Measurements from ENCODE around the gene CLK2.
A peak's percentile ranks its signal among the peaks of the same experiment; 100 is the strongest.

Gene CLK2

DNA sequence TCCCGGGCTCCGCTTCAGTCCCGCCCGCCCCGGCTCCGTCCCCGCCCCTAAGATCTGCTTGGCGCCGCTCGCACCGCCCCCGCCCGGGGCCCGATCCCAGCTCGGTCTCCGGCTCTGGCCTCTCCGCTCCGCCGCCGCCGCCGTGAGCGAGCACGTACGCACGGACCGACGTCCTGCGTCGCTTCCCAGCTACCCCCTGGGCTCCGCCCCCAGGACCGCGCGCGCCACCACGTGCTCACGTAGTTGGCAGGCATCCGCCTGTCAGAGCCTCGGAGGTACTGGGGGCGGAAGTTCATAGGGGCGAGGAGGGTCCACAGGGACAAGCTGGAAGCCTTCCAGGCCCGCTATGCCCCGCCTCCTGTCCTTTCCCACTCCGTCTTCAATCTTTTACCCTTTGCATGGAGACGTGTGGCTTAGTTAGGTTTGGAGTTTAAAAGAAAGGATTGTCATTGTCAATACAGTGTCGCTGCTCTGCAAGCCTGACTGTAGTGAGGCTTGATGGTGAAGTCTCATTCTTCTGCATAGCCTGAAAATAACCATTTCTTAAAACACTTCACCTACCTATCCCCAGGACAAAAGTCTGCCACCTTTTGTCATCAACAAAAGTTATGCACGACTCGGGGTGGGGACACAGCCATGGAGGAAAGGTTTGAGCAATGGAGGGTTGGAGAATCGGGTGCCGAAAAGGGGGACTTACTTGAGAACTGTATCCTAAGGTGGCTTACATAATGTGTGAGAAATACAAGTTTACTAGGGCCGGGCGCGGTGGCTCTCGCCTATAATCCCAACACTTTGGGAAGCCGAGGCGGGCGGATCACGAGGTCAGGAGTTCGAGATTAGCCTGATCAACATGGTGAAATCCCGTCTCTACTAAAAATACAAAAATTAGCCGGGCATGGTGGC, at the start of gene CLK2:
Gene CLK2 (minus strand): TSS at position 162 of the 903 bp plus-strand sequence. CDS start 2,527 bp downstream, outside the sequence.
- peak; percentile 89 for DNase-seq (ENCODE audit: low read depth)

- DNase-seq (ENCODE audit: low read depth), result peak; percentile 40
Measured at GRCh38 chr1:155322571-155322952, 49.3 kb upstream of the CLK2 start.

DNA sequence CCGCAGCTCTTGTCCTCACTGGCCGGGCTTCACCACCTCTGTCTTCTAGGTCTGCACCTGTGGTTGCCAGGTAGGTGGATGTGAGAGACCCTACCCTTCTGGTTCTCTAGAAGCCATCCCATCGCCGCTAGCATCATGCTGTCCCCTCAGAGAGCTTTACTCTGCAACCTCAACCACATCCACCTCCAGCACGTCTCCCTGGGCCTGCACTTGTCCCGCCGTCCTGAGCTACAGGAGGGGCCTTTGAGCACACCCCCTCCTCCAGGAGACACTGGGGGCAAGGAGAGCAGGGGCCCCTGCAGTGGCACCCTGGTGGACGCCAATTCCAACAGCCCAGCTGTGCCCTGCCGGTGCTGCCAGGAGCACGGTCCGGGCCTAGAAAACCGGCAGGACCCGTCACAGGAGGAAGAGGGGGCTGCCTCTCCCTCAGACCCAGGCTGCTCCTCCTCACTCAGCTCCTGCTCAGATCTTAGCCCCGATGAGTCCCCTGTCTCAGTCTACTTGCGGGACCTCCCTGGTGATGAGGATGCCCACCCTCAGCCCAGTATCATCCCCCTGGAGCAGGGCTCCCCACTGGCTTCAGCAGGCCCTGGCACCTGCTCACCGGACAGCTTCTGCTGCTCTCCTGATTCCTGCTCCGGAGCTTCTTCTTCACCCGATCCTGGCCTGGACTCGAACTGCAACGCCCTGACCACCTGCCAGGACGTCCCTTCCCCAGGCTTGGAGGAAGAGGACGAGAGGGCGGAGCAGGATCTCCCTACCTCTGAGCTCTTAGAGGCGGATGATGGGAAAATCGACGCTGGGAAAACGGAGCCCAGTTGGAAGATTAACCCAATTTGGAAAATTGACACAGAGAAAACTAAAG, 48.6 kb upstream of the CLK2 start:
- DNase-seq (ENCODE audit: low read depth), result no peak

GRCh38 chr1:155320661-155321617, 47.6 kb upstream of the CLK2 start, which contains the start of gene RUSC1:
Gene RUSC1 (plus strand): TSS chr1:155320894. CDS start chr1:155321774, 880 bp downstream.
- peak; percentile 46 for DNase-seq (ENCODE audit: low read depth)

DNA sequence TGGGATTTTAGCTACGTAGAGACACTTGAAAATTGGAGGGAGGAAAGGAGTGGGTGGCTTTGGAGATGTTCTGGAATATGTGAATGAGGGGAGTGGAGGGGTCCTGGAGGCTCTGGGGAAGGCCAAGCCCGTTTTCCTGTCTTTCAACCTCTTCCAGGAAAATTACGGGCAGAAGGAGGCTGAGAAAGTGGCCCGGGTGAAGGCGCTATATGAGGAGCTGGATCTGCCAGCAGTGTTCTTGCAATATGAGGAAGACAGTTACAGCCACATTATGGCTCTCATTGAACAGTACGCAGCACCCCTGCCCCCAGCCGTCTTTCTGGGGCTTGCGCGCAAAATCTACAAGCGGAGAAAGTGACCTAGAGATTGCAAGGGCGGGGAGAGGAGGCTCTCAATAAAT, 46.9 kb upstream of the CLK2 start:
- no peak for DNase-seq (ENCODE audit: low read depth)

DNA sequence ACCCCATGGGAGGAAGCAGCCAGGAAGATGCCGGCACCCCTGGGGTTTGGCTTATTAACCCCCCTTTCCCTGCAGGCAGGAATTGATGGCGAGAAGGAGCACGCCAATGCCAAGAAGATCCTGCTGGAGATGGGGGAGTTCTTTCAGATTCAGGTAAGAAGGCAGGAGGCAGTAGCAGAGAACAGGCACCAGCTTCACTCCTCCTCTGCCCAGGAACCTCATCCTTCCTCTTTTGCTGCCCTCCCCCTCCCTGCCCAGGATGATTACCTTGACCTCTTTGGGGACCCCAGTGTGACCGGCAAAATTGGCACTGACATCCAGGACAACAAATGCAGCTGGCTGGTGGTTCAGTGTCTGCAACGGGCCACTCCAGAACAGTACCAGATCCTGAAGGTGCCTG, 46.2 kb upstream of the CLK2 start:
- DNase-seq (ENCODE audit: low read depth), result no peak

DNA sequence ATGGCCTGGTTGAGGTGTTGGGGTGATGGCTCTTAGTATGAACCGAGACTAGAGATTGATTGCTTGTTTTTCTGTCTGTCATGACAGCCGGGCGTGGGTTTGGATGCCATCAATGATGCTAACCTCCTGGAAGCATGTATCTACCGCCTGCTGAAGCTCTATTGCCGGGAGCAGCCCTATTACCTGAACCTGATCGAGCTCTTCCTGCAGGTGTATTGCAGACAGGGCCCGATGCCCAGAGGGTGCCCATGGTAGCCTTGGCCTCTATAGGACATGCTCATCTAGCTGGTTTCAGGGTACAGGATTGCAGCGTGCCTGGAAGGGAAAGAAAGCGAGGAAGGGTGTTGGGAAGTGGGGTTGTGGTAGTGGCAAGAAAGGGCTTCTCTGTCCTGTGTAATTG, 44.8 kb upstream of the CLK2 start:
- DNase-seq (ENCODE audit: low read depth), result no peak

GRCh38 chr1:155316922-155317321, 43.6 kb upstream of the CLK2 start:
- DNase-seq (ENCODE audit: low read depth), result no peak

DNA sequence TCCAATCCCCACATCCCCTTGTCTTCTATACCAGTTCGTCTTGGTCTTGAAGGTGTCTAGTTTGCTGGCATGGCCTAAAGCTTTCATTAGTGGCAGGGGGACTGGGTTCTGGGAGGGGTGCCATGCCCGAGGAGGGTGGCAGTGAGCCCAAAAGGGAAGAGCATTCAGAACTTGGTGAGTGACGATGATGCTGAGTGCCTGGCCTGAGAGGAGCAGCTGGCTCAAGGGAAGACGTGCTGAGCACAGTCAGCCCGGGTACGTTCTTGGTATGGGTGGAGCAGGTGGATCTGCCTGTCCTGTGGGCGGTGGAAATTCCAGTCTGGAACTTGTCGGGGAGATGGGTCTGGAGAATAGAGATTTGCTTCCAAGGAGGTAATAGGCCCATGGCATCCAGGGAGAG, 40.0 kb upstream of the CLK2 start:
- no peak for DNase-seq (ENCODE audit: low read depth)

GRCh38 chr1:155309423-155310021, 36.2 kb upstream of the CLK2 start:
- DNase-seq (ENCODE audit: low read depth), result no peak

GRCh38 chr1:155308493-155309422, 35.5 kb upstream of the CLK2 start, which contains the start of gene FDPS:
Gene FDPS (plus strand): TSS chr1:155308866. CDS start chr1:155309790, 924 bp downstream.
- DNase-seq (ENCODE audit: low read depth), result peak; percentile 99

- peak; percentile 72 for DNase-seq (ENCODE audit: low read depth)
Measured at GRCh38 chr1:155307247-155307740, 34.0 kb upstream of the CLK2 start.

- DNase-seq (ENCODE audit: low read depth), result no peak
Measured at GRCh38 chr1:155305881-155306391, 32.6 kb upstream of the CLK2 start.

DNA sequence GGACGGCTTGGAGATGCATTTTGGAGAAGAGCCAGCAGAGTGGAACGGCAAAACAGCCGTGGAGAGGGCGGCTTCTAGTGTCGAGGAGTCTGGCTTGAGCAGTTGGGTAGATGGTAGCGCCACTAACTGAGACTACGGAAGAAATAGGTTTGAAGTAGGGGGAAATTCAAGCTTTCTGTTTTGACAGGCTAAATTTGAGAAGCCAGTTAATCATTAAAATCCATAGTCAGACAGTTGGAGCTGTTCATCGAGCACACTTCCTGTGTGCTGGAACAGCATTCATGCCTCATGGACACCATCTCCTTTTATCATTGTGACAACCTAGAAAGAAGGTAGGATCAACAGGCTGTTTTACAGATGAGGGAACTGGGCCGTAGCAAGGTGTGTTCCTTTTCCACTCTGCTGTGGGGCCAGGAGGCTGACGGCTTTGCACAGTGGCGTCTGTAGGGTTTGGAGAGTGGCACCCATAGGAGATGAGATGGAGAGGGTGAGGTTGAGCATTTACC, 31.3 kb upstream of the CLK2 start:
- no peak for DNase-seq (ENCODE audit: low read depth)

DNA sequence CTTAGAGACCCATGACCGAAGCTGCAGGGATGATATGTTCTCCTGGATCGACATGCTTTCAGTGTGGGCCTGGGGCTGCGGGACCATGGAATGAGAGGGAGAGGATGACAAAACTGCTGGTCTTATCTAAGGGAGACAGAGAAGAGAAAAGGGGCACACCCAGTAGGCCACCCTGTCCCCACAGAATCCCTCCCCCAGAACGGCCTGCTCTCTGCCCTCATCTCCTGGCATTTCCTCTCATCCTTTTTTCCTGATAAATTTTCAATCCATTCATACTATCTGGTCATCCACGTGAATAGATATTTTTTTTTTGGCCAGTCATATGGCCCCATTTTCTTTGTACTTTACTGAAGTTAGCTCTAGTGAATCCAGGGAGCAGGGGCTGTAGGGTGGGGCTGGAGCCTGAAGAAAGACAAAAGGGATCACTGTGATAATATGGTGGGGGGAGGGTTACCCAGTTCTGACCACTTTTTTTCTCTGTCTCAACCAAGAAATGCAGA, 28.1 kb upstream of the CLK2 start, which contains the start of gene PKLR:
Gene PKLR (minus strand): TSS at position 97 of the 500 bp plus-strand sequence. CDS start 43 bp downstream, at position 54.
- no peak for DNase-seq (ENCODE audit: low read depth)

- no peak for DNase-seq (ENCODE audit: low read depth)
Measured at GRCh38 chr1:155300553-155301329, 27.4 kb upstream of the CLK2 start.

DNA sequence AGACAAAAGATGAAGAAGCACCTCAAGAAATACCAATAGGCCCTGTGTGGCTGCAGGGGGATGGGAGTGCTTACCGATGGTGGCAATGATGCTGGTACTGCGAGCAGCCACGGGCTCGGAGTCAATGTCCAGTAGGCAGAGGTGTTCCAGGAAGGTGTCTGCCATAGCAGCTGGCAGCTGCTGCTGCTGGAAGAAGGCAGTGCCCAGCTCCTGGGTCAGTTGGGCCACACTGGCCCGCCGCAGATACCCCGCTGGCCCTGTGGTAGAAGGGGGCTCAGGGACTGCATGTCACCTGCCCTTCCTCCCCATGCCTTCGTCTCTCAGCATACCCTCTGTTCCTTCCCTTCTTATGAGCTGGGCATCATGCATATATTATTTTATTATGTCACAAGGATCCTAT, 26.7 kb upstream of the CLK2 start:
- no peak for DNase-seq (ENCODE audit: low read depth)

DNA sequence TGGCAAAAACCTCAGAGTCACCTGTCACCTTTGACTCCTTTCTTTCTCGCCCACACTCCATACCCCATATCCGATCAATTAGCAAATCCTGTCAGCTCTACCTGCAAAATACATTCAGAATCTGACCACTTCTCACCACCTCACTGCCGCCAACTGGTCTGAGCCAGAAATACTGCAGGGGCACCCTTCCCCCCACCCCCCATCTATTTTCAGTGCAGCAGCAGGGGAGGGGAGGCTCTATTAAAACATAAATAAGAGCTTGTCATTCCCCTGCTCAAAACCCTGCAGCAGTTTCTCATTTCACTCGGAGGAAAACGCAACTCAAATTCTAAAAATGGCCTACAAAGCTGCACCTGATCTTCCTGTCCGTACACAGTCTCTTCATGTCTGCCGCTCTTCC, 24.1 kb upstream of the CLK2 start:
- no peak for DNase-seq (ENCODE audit: low read depth)
